Coronary artery (tissue), 2 donors: Measurements from ENCODE around the gene FXR2.

ENCODE experiments used
- DNase-seq: peaks from one replicate; pipeline ENCODE4 v3.0.0-alpha.2; 2017; ENCODE audit warnings: low spot score
- H3K27ac ChIP-seq, 2 donors: fragments of 200-600 bp; sonication (generic); one replicate each; pipeline ENCODE4 v1.5.1; 2016 to 2019
- H3K4me3 ChIP-seq: fragments of 200-600 bp; sonication (generic); 2 replicates; pipeline ENCODE4 v1.5.1; 2016; ENCODE audit warnings: mild to moderate bottlenecking, moderate library complexity
- TF ChIP-seq, protein P1 (sequence below): fragments of 200-600 bp; sonication (generic); IDR thresholded peaks from one replicate; pipeline ENCODE4 v1.5.1; 2019; ENCODE audit warnings: antibody characterized with exemption

FXR2 gene

DNA sequence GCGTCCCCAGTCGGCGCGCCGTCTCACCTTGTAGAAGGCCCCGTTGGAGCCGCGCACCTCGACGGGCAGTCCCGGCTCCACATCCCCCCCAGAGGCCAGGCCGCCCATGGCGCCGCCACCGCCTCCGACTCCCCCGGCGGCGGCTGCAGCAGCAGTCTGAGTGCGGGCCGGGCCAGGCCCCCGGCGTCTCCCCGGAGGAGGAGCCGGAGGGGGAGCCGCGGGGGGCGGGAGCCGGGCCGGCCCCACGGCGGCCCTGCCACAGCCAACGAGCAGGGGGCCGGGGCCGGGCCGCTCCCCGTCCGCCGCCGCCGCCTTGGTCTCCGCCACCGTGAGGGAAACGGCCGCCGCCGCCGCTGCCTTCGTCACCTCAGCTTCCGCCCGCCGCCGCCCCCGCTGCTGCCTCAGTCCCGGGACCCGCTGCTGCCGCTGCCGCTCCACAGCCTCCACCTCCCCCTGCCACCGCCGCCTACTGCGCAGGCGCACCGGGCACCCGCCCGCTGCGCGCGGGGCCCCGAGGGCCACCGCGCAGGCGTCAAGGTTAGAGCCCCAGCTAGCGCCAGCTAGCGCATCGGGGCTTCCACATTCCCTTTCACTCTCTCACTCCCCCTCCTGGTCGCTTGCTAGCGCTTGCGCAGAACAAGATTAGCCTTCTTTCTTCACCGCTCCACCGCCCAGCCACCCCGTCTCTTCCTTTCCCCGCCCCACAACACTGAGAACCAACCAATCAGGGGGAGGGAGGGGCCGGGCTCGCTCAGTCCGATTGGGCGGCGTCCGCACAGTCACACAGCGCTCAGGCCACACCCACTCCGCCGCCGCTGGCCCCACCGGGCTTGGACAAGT lies at the start of gene FXR2:
Gene FXR2 (minus strand): TSS at position 473 of the 840 bp plus-strand sequence. CDS start 365 bp downstream, at position 108.
- Histone ChIP-seq H3K4me3 (peak within 1 kb of the TSS; percentile 99), H3K27ac (peak within 1 kb of the TSS; percentile 92 to 100)
- TF ChIP-seq, protein P1, sequence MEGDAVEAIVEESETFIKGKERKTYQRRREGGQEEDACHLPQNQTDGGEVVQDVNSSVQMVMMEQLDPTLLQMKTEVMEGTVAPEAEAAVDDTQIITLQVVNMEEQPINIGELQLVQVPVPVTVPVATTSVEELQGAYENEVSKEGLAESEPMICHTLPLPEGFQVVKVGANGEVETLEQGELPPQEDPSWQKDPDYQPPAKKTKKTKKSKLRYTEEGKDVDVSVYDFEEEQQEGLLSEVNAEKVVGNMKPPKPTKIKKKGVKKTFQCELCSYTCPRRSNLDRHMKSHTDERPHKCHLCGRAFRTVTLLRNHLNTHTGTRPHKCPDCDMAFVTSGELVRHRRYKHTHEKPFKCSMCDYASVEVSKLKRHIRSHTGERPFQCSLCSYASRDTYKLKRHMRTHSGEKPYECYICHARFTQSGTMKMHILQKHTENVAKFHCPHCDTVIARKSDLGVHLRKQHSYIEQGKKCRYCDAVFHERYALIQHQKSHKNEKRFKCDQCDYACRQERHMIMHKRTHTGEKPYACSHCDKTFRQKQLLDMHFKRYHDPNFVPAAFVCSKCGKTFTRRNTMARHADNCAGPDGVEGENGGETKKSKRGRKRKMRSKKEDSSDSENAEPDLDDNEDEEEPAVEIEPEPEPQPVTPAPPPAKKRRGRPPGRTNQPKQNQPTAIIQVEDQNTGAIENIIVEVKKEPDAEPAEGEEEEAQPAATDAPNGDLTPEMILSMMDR = peak; percentile 27
- DNase-seq = peak; percentile 100

DNA sequence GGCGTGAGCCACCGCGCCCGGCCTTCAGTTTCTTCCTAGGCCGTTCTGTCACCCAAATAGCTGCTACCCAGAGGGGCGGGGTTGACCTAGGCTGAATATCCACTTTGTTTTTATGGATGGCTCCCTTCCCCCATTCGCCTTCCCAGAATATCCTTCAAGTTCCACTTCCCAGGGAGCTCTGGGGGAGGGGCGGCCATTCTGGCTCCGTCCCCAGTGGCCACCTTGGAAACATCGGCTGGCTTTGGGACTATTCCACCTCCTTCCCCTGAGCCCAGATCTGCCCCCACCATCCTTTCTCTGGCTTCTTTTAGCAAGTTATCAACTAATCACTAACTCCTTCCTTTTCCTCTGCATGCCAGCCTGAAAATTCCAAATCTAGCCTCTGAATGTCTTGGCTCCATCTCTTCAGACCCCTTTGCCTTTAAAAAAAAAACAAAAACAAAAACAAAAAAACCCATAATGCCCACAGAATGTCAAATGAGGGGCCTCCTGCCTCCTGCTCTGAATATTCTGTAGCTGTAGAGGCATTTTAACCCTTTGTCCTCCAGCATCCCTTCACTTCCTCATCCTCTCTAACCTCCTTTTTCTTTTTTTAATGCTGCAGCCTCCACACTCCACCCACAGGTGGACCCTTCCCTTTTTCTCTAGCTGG lies 42.4 kb upstream of the FXR2 start:
- TF ChIP-seq, protein P1 = no peak
- no peak for DNase-seq
- Histone ChIP-seq H3K27ac (peak overlapping the region in 1 of 2 donors; percentile 47), H3K4me3 (no peak overlapping the region)

DNA sequence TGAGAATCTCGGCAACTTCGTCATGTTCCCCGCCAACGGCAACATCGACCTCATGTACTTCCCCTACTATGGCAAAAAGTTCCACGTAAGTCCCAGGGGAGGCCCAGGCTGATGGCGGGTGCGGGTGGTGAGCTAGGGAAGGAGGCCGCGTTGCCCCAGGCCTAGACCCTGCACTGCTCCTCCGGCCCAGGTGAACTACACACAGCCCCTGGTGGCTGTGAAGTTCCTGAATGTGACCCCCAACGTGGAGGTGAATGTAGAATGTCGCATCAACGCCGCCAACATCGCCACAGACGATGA lies 40.8 kb upstream of the FXR2 start:
- no peak for DNase-seq
- Histone ChIP-seq H3K4me3 (no peak overlapping the region), H3K27ac (no peak overlapping the region)
- TF ChIP-seq, protein P1 = no peak

DNA sequence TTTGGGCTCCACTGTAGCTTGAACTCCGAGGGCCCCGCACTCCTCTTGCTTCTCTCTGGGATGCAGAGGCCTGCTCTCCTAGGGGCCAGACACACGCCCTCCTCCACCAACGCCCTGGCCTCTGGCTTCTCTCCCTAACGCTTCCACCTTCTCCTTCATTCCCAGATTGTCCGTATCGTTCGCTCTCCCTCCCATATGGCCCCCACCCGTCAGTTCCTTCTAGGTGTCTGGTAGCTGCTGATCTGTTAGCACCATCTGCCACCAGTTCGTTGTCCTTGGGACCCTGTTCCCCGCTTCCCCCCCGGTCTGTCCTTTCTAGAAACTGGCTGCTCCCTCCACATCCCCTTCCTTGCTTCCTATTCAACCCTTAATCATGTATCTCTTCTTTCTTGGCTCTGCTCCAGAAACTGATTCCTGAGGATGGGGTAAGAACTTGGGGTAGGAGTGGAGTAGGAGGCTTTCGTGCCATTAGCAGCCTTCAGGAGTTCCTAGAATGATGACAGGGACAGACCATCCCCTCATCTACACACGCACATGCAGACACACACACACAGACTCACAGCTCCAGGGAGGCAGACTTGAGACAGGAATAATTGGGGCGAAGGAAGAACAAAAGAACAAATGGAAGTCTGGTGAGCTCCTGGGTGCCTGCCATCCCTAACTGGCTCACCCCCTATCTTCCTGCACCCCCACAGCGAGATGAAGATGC lies 40.3 kb upstream of the FXR2 start:
- DNase-seq = no peak
- TF ChIP-seq, protein P1 = no peak
- no peak overlapping the region for H3K4me3 ChIP-seq
- H3K27ac ChIP-seq = no peak overlapping the region

DNA sequence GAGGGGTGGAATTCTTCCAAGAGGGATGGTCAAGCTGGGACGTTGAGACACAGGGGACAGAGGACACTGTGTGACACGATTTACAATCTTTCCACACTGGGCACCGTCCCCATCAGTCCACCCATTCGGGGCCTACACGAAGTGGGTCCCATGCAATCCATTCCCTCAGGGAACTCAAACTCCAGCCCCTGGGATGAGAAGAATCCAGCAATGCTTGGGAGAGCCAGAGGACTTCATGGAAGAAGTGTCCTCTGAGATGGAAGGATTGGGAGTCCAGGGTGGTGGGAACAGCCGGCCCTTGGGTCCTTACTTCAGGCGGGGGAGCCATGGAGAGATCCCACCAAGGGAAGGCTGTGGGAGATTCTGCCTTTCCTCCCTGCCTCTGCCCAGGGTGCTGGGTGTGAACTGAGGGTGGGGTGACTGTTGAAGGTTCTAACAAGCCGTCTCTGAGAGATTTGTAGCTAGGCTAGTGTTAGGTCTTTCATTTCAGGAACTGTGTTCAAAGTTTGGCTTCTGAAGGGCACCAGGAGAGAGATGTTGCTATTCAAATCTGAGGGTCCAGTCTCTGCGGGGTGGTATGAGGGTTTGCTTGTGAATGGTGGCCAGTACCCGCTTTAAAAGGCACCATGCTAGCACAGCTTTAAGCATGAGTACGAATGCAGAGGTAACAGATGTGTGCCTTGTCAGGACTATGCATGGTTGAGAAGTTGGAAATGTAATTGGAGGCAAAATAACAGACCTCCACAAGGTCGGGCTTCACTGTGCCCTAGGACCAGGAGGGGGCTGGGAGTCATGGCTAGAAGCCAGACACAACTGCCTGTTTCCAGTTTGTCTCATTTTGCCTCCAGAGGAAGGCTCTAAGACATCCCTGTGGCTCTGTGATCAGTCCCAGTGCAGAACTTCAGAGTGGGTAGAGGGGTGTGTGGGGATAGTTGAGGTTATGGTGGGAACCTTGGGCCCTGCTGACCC lies 38.0 kb upstream of the FXR2 start:
- H3K27ac ChIP-seq = peak overlapping the region in 1 of 2 donors; percentile 62
- TF ChIP-seq, protein P1 = no peak
- no peak overlapping the region for H3K4me3 ChIP-seq
- DNase-seq = no peak

DNA sequence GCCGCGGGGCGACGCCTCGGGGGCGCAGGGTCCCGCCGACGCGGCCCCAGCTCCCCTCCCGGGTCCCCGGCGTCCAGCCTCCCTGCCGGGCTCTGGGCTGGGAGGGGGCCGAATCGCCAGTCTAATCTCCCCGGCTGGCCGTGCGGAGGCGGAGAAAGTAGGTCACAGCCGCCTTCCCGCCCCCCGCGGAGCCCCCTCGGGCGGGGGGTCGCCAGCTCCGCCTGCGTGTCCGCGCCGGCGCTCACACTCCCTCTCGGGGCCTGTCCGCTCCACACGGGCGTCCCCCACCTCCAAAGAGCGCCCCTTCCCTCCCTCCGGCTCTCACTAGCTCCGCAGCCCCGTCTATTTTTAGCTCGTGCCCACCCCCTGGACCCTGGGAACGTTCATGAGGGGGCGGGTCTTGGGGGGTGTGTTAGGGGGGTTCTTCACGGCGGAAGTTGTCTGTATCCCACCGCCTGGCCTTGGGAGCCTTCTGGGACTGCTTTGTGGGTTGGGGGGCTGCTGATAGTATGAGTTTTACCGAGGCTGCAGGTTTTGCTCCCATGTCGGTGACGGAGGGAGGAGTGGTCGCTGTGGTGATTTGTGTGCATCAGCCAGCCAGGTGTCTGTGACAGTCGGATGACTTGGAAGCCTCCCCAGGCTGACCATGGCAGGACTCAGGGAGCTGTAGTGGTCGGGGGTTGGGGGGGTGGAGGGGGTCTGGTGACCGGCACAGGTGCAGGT lies 37.1 kb upstream of the FXR2 start:
- Histone ChIP-seq H3K4me3 (peak overlapping the region; percentile 74), H3K27ac (peak overlapping the region in 1 of 2 donors; percentile 62)
- TF ChIP-seq, protein P1 = no peak
- DNase-seq = no peak
